Fibroblast of lung (primary cell): Measurements from ENCODE around the gene ACAT1. TPM values are rescaled to one million over a fixed set of nuclear protein-coding genes. Genes with fewer than 3 reads are reported as not detected.
"Not testable (repeated sequence)": the region's sequence is repeated elsewhere in the genome, so short reads cannot be mapped to it uniquely, and the experiment has no call there.

ENCODE experiments used
- DNase-seq, 2 donors: peaks; one replicate each; pipeline versions ENCODE4 v3.0.0 to v3.0.0-alpha.2; 2010; ENCODE audit warnings: low read depth in 2 of 2
- H2AFZ ChIP-seq: 2 replicates; pipeline ENCODE4 v1.5.1; 2012; ENCODE audit warnings: low read length, control low read depth, inconsistent platforms
- H3K27ac ChIP-seq: 2 replicates; pipeline ENCODE4 v1.5.1; 2011; ENCODE audit warnings: low read length, control low read depth; ENCODE audit not compliant: insufficient read depth
- H3K27me3 ChIP-seq: 2 replicates; pipeline ENCODE4 v1.5.1; 2011; ENCODE audit warnings: mild to moderate bottlenecking, low read length; ENCODE audit not compliant: control insufficient read depth, insufficient read depth
- H3K36me3 ChIP-seq: 2 replicates; pipeline ENCODE4 v1.5.1; 2011; ENCODE audit warnings: low read length; ENCODE audit not compliant: control insufficient read depth, insufficient read depth
- H3K4me1 ChIP-seq: 2 replicates; pipeline ENCODE4 v1.5.1; 2011; ENCODE audit warnings: low read length; ENCODE audit not compliant: control insufficient read depth, insufficient read depth; ENCODE audit errors: extremely low read depth
- H3K4me2 ChIP-seq: 2 replicates; pipeline ENCODE4 v1.5.1; 2011; ENCODE audit warnings: low read length, control low read depth; ENCODE audit not compliant: insufficient read depth; ENCODE audit errors: extremely low read depth
- H3K4me3 ChIP-seq, 4 experiments: fragments of 200-600 bp in 1 of 4; sonication (generic) in 1 of 4; replicated peaks in 1 of 4; 2 replicates each; pipeline ENCODE4 v1.5.1; 2011 to 2016; ENCODE audit warnings: low read length in 4 of 4, low read depth in 3 of 4, mild to moderate bottlenecking in 3 of 4, control low read depth in 2 of 4, inconsistent platforms in 1 of 4, mixed read lengths in 1 of 4; ENCODE audit not compliant: insufficient read depth in 1 of 4; ENCODE audit errors: control extremely low read depth in 1 of 4
- H3K79me2 ChIP-seq: 2 replicates; pipeline ENCODE4 v1.5.1; 2012; ENCODE audit warnings: mild to moderate bottlenecking, low read length, inconsistent platforms; ENCODE audit not compliant: control insufficient read depth, insufficient read depth
- H3K9ac ChIP-seq: 2 replicates; pipeline ENCODE4 v1.5.1; 2011; ENCODE audit warnings: mild to moderate bottlenecking, low read length, control low read depth; ENCODE audit not compliant: insufficient read depth
- H3K9me3 ChIP-seq: 2 replicates; pipeline ENCODE4 v1.5.1; 2012; ENCODE audit warnings: low read depth, low read length; ENCODE audit not compliant: control insufficient read depth, insufficient read depth
- H4K20me1 ChIP-seq: 2 replicates; pipeline ENCODE4 v1.5.1; 2011; ENCODE audit warnings: low read length; ENCODE audit not compliant: control insufficient read depth, insufficient read depth; ENCODE audit errors: extremely low read depth
- EZH2 ChIP-seq: IDR thresholded peaks from 2 replicates; pipeline ENCODE4 v1.5.1; 2012; ENCODE audit warnings: low read length, control low read depth, mild to moderate bottlenecking; ENCODE audit errors: missing control alignments
- polyA plus RNA-seq, 2 donors: library from polyadenylated mRNA; depleted of rRNA in 1 of 2; stranded (reverse) in 1 of 2; unstranded in 1 of 2; fragments of >200 nt; gene quantifications; 2 replicates each; pipeline ENCODE4 v1.2.1, GENCODE V29; 2011 to 2012; ENCODE audit warnings: missing spikeins in 1 of 2
- total RNA-seq: library from RNA; depleted of rRNA; stranded (reverse); fragments of >200 nt; gene quantifications from 2 replicates; pipeline ENCODE4 v1.2.1, GENCODE V29; 2014
- TF ChIP-seq, protein P1 (sequence below), 2 donors: IDR thresholded peaks in 1 of 2; conservative IDR thresholded peaks in 1 of 2; 1 replicate in 1 of 2; 2 replicates in 1 of 2; pipeline ENCODE4 v1.5.1; 2011 to 2012; ENCODE audit warnings: low read length in 2 of 2, control low read depth in 1 of 2, inconsistent platforms in 1 of 2, low read depth in 1 of 2, mild to moderate bottlenecking in 1 of 2

ACAT1 gene
- total and polyA plus RNA-seq, 2 donors (not counting 1 experiment from before 2014, with no cell fraction given) = 138 TPM

DNA sequence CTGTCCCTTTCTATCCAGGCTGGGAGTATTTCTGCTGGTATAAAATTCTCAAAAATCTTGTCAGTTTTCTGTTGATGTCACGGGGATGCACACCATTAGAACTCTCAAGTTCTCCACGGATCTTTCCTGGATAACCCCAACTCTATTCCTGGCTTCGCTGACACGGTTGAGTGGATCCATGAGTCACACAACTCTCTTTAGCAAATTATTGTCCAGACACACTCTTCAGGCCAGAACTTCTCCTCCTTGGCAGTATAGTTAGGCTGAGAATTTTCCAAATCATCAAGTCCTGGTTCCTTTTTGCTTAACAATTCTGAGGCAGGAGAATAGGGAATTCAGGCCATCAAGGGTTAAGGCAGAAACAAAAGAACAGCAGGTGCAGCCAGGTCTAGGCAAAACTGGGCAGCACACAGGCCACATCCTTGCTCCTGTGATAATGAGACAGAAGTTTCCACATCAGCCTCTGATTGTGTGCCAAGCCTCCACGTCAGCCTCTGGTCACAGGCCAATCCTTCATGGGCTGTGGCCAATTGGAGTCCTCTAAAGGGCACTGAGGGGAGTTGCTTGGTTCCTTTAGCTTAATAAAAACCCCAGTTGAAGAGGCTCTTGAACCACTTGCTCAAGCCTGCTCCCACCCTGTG lies 5.7 kb upstream of the ACAT1 start:
- Histone ChIP-seq H3K27me3 (no peaks in the 10 kb centered on the region), H3K9me3 (no peaks in the 10 kb centered on the region), H3K79me2 (no peaks in the 10 kb centered on the region), H3K9ac (no peak overlapping the region), H4K20me1 (no peaks in the 10 kb centered on the region), H3K36me3 (no peaks in the 10 kb centered on the region), H3K4me2 (no peak overlapping the region), H3K27ac (peak overlapping the region; percentile 37), H3K4me1 (peaks cover 4% of the 10 kb centered on the region), H2AFZ (no peak overlapping the region), H3K4me3 (no peak overlapping the region)
- peak; percentile 87 to 91 for DNase-seq
- TF ChIP-seq, protein P1, sequence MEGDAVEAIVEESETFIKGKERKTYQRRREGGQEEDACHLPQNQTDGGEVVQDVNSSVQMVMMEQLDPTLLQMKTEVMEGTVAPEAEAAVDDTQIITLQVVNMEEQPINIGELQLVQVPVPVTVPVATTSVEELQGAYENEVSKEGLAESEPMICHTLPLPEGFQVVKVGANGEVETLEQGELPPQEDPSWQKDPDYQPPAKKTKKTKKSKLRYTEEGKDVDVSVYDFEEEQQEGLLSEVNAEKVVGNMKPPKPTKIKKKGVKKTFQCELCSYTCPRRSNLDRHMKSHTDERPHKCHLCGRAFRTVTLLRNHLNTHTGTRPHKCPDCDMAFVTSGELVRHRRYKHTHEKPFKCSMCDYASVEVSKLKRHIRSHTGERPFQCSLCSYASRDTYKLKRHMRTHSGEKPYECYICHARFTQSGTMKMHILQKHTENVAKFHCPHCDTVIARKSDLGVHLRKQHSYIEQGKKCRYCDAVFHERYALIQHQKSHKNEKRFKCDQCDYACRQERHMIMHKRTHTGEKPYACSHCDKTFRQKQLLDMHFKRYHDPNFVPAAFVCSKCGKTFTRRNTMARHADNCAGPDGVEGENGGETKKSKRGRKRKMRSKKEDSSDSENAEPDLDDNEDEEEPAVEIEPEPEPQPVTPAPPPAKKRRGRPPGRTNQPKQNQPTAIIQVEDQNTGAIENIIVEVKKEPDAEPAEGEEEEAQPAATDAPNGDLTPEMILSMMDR (conservative IDR thresholded peaks at IDR 0.05 in 1 of 2, IDR thresholded peaks at IDR 0.05 in 1 of 2; ENCODE audit: low read depth in 1 of 2, low read length in 2 of 2) = no peak
- TF ChIP-seq EZH2 = no peak

DNA sequence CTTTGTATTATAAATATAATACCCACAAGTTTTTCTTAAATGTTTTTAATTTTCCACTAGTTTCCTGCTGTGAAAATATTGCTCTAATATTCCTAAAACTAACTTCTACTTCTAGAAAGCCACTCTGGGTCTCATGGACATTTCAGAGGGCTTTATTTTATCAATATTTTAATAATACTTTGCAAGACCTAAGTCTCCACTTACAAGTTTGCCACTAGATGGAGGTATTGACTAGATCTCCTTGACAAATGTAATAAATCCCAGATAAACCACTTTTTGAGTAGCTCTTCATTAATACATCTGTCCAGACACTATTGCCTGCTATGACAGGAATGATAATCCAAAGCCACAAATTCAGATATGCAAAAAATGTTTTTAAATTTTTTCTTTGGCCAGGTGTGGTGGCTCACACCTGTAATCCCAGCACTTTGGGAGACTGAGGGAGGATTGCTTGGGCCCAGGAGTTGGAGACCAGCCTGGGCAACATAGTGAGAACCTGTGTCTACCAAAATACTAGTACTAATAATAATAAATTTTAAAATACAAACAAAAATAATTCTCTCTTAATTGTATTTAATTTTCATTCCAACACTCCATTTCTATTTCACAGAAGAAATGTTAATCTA lies 3.5 kb upstream of the ACAT1 start:
- no peak overlapping the region for H2AFZ ChIP-seq
- no peaks in the 10 kb centered on the region for H3K36me3 ChIP-seq
- H3K79me2 ChIP-seq = peaks cover 8% of the 10 kb centered on the region
- H3K4me3 ChIP-seq = no peak overlapping the region
- TF ChIP-seq, protein P1 (conservative IDR thresholded peaks at IDR 0.05 in 1 of 2, IDR thresholded peaks at IDR 0.05 in 1 of 2; ENCODE audit: low read depth in 1 of 2, low read length in 2 of 2) = peak; percentile 37 to 60
- no peak for TF ChIP-seq EZH2
- no peaks in the 10 kb centered on the region for H3K9me3 ChIP-seq
- H3K4me1 ChIP-seq = peaks cover 4% of the 10 kb centered on the region
- H3K27ac ChIP-seq = no peak overlapping the region
- DNase-seq = peak; percentile 60 to 82
- no peak overlapping the region for H3K9ac ChIP-seq
- H4K20me1 ChIP-seq = no peaks in the 10 kb centered on the region
- H3K4me2 ChIP-seq = no peak overlapping the region
- no peaks in the 10 kb centered on the region for H3K27me3 ChIP-seq

DNA sequence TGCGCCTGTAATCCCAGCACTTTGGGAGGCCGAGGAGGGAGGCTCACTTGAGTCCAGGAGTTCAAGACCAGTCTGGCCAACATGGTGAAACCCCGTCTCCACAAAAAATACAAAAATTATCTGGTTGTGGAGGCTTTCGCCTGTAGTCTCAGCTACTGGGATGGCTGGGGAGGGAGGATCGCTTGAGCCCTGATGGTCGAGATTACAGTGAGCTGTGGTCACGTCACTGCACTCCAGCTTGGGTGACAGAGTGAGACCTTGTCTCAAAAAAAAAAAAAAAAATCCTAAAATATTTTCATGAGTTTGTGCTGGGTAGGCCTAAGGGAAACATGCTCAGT lies 462 bp upstream of the ACAT1 start:
- H3K9me3 ChIP-seq, H3K36me3 ChIP-seq, H3K4me1 ChIP-seq, H4K20me1 ChIP-seq, H3K9ac ChIP-seq, H3K27me3 ChIP-seq, DNase-seq: not testable (repeated sequence)
- peak overlapping the region; percentile 61 for H2AFZ ChIP-seq
- H3K4me2 ChIP-seq = peak overlapping the region; percentile 89
- peak overlapping the region; percentile 84 for H3K27ac ChIP-seq
- H3K4me3 ChIP-seq = peak overlapping the region; percentile 73 to 91 (median 84)
- peaks cover 26% of the 10 kb centered on the region for H3K79me2 ChIP-seq
